Amniotic epithelial cell (primary cell): ENCODE results near the gene PCDHGA10.
A peak's percentile ranks its signal among the peaks of the same experiment; 100 is the strongest.
"Not testable (repeated sequence)": the region's sequence is repeated elsewhere in the genome, so short reads cannot be mapped to it uniquely, and the experiment has no call there.

Experiments
- DNase-seq: peaks from one replicate; pipeline ENCODE4 v3.0.0-alpha.2; 2010; ENCODE audit warnings: low read depth

The PCDHGA10 gene

GRCh38 chr5:141412854-141413539 is at the start of gene PCDHGA10:
TSS of gene PCDHGA10 (plus strand) at chr5:141412987. CDS start at chr5:141413176, 189 bp downstream.
- peak; percentile 72 for DNase-seq

GRCh38 chr5:141363952-141364660 is 48.7 kb upstream of the PCDHGA10 start, which contains the start of gene PCDHGA5:
TSS of gene PCDHGA5 (plus strand) at chr5:141364162. CDS start at chr5:141364331, 169 bp downstream.
- DNase-seq = no peak

- no peak for DNase-seq
Measured at GRCh38 chr5:141366016-141366896, 46.5 kb upstream of the PCDHGA10 start.

- peak; percentile 70 for DNase-seq
Measured at GRCh38 chr5:141369994-141370848, 42.6 kb upstream of the PCDHGA10 start, which contains the start of gene PCDHGB3. TSS of gene PCDHGB3 (plus strand) at chr5:141370242. CDS start at chr5:141370395, 153 bp downstream.

GRCh38 chr5:141371572-141372475 is 41.0 kb upstream of the PCDHGA10 start:
- DNase-seq = no peak

GRCh38 chr5:141373673-141374317 is 39.0 kb upstream of the PCDHGA10 start, which contains the start of gene PCDHGA6:
TSS of gene PCDHGA6 (plus strand) at chr5:141373891. CDS start at chr5:141374084, 193 bp downstream.
- DNase-seq = peak; percentile 40

- no peak for DNase-seq
Measured at GRCh38 chr5:141374627-141375026, 38.2 kb upstream of the PCDHGA10 start.

GRCh38 chr5:141375444-141376155 is 37.2 kb upstream of the PCDHGA10 start:
- not testable (repeated sequence) for DNase-seq

GRCh38 chr5:141382469-141383294 is 30.1 kb upstream of the PCDHGA10 start, which contains the start of gene PCDHGA7:
TSS of gene PCDHGA7 (plus strand) at chr5:141382742. CDS start at chr5:141382900, 158 bp downstream.
- peak; percentile 37 for DNase-seq

GRCh38 chr5:141383345-141383744 is 29.4 kb upstream of the PCDHGA10 start:
- no peak for DNase-seq

GRCh38 chr5:141384471-141385267 is 28.1 kb upstream of the PCDHGA10 start:
- no peak for DNase-seq

- not testable (repeated sequence) for DNase-seq
Measured at GRCh38 chr5:141387557-141388311, 25.1 kb upstream of the PCDHGA10 start, which contains the start of gene PCDHGB4. TSS of gene PCDHGB4 (plus strand) at chr5:141387698. CDS start at chr5:141387885, 187 bp downstream.

- no peak for DNase-seq
Measured at GRCh38 chr5:141388661-141389060, 24.1 kb upstream of the PCDHGA10 start.

GRCh38 chr5:141389153-141390042 is 23.4 kb upstream of the PCDHGA10 start:
- DNase-seq = no peak
